CD14-positive monocyte (primary cell): ENCODE data around the gene ENO1. TPM values are rescaled to one million over a fixed set of nuclear protein-coding genes. Genes with fewer than 3 reads are reported as not detected.

ENCODE experiments used
- DNase-seq, 3 donors: peaks; one replicate each; pipeline ENCODE4 v3.0.0-alpha.2; 2011 to 2022
- H2AFZ ChIP-seq: 2 replicates; pipeline ENCODE4 v1.6.0; 2012; ENCODE audit warnings: mild to moderate bottlenecking, low read depth, low read length, inconsistent platforms; ENCODE audit not compliant: insufficient read depth, poor library complexity, severe bottlenecking
- H3K27ac ChIP-seq, 2 donors: 1 replicate in 1 of 2; 2 replicates in 1 of 2; pipeline ENCODE4 v1.5.1; 2012 to 2013; ENCODE audit warnings: low read length in 2 of 2, control low read depth in 1 of 2, inconsistent platforms in 1 of 2, low read depth in 1 of 2, mild to moderate bottlenecking in 1 of 2
- H3K27me3 ChIP-seq, 2 donors: one replicate each; pipeline versions ENCODE4 v1.6.0 to v1.6.1; 2011 to 2013; ENCODE audit warnings: low read length in 2 of 2; ENCODE audit not compliant: control insufficient read depth in 2 of 2, insufficient read depth in 2 of 2
- H3K36me3 ChIP-seq, 2 donors: replicated peaks in 1 of 2; 1 replicate in 1 of 2; 2 replicates in 1 of 2; pipeline versions ENCODE4 v1.5.1 to v1.6.1; 2012 to 2013; ENCODE audit warnings: low read length in 2 of 2, control low read depth in 1 of 2, inconsistent platforms in 1 of 2, mild to moderate bottlenecking in 1 of 2; ENCODE audit not compliant: insufficient read depth in 2 of 2, control insufficient read depth in 1 of 2
- H3K4me1 ChIP-seq, 2 donors: 1 replicate in 1 of 2; 2 replicates in 1 of 2; pipeline versions ENCODE4 v1.5.1 to v1.6.1; 2012 to 2013; ENCODE audit warnings: low read length in 2 of 2, control low read depth in 1 of 2, inconsistent platforms in 1 of 2, mild to moderate bottlenecking in 1 of 2, moderate library complexity in 1 of 2; ENCODE audit not compliant: insufficient read depth in 2 of 2, control insufficient read depth in 1 of 2
- H3K4me2 ChIP-seq: replicated peaks from 2 replicates; pipeline ENCODE3; 2012; ENCODE audit warnings: low read length, moderate library complexity, mild to moderate bottlenecking; ENCODE audit not compliant: poor library complexity, severe bottlenecking; ENCODE audit errors: extremely low read depth
- H3K4me3 ChIP-seq, 3 experiments: fragments of 200-600 bp in 1 of 3; sonication (generic) in 1 of 3; replicated peaks in 1 of 3; 1 replicate in 2 of 3; 2 replicates in 1 of 3; pipeline ENCODE4 v1.5.1; 2011 to 2013; ENCODE audit warnings: low read length in 3 of 3, mild to moderate bottlenecking in 3 of 3, control low read depth in 2 of 3, low read depth in 2 of 3, inconsistent platforms in 1 of 3, moderate library complexity in 1 of 3
- H3K79me2 ChIP-seq: 2 replicates; pipeline ENCODE4 v1.6.0; 2012; ENCODE audit warnings: mild to moderate bottlenecking, control low read depth, inconsistent platforms, low read length, moderate library complexity; ENCODE audit not compliant: insufficient read depth
- H3K9ac ChIP-seq: 2 replicates; pipeline ENCODE4 v1.6.0; 2017; ENCODE audit warnings: low read length, mild to moderate bottlenecking; ENCODE audit not compliant: insufficient read depth, poor library complexity, severe bottlenecking
- H3K9me3 ChIP-seq, 2 donors: replicated peaks in 1 of 2; 1 replicate in 1 of 2; 2 replicates in 1 of 2; pipeline versions ENCODE4 v1.5.1 to v1.6.1; 2012 to 2013; ENCODE audit warnings: low read length in 2 of 2, control low read depth in 1 of 2; ENCODE audit not compliant: control insufficient read depth in 1 of 2, insufficient read depth in 1 of 2
- H4K20me1 ChIP-seq: 2 replicates; pipeline ENCODE4 v1.6.0; 2012; ENCODE audit warnings: mild to moderate bottlenecking, low read length, control low read depth, moderate library complexity; ENCODE audit not compliant: insufficient read depth
- H3K27ac Mint-ChIP-seq, 7 donors: one replicate each; pipeline ENCODE4 v1.8.0; 2020; ENCODE audit warnings: mild to moderate bottlenecking in 7 of 7, mixed read lengths in 7 of 7, moderate library complexity in 6 of 7, inconsistent platforms in 2 of 7
- H3K27me3 Mint-ChIP-seq, 3 donors: one replicate each; pipeline ENCODE4 v1.8.0; 2021 to 2022; ENCODE audit warnings: low read depth in 3 of 3, mild to moderate bottlenecking in 3 of 3, mixed read lengths in 3 of 3, moderate library complexity in 3 of 3, inconsistent platforms in 1 of 3
- H3K36me3 Mint-ChIP-seq, 2 donors: one replicate each; pipeline ENCODE4 v1.8.0; 2020; ENCODE audit warnings: mixed read lengths in 2 of 2, inconsistent platforms in 1 of 2, mild to moderate bottlenecking in 1 of 2
- H3K4me1 Mint-ChIP-seq: one replicate; pipeline ENCODE4 v1.8.0; 2020; ENCODE audit warnings: mild to moderate bottlenecking, mixed read lengths
- H3K4me3 Mint-ChIP-seq, 2 donors: one replicate each; pipeline ENCODE4 v1.8.0; 2020; ENCODE audit warnings: mild to moderate bottlenecking in 2 of 2, mixed read lengths in 2 of 2, moderate library complexity in 1 of 2
- H3K9me3 Mint-ChIP-seq, 7 donors: one replicate each; pipeline ENCODE4 v1.8.0; 2020 to 2022; ENCODE audit warnings: mixed read lengths in 7 of 7, mild to moderate bottlenecking in 6 of 7, moderate library complexity in 6 of 7, inconsistent platforms in 2 of 7
- CTCF ChIP-seq: fragments of 200-600 bp; IDR thresholded peaks from one replicate; pipeline ENCODE4 v1.8.0; 2022; ENCODE audit warnings: antibody characterized with exemption, mild to moderate bottlenecking
- WGBS: methylation state at CpG from one replicate; pipeline ENCODE4 v1.1.5; 2013; ENCODE audit warnings: missing lambda C conversion rate; ENCODE audit not compliant: insufficient coverage; 5-methylcytosine and 5-hydroxymethylcytosine counted together
- intact Hi-C, 2 donors: fragments of 100-400 bp; cut with micrococcal nuclease; formaldehyde crosslinking; loops; one replicate each; pipeline versions ENCODE4 v1.15.0 to v1.15.1; 2023
- polyA plus RNA-seq, 3 donors: library from polyadenylated mRNA; depleted of rRNA in 1 of 3; unstranded in 2 of 3; stranded (reverse) in 1 of 3; fragments of 300-500 nt in 2 of 3; fragments of >200 nt in 1 of 3; fragmentation: Illumina TruSeq in 2 of 3; gene quantifications; 1 replicate in 2 of 3; 2 replicates in 1 of 3; pipeline ENCODE4 v1.2.3, GENCODE V29; 2012 to 2021

The ENO1 gene
- polyA plus RNA-seq, 3 donors = 525 to 1,573 (median 1,458) TPM

- Mint-ChIP-seq H3K27me3 (no peaks in the 10 kb centered on the region), H3K4me3 (no peak overlapping the region), H3K9me3 (no peaks in the 10 kb centered on the region), H3K4me1 (peaks cover 24% of the 10 kb centered on the region), H3K36me3 (peaks cover 90 to 95% of the 10 kb centered on the region in 2 donors), H3K27ac (peak overlapping the region in 5 of 7 donors; percentile 24 to 74 (median 55))
- Histone ChIP-seq H3K36me3 (peaks cover 96 to 100% of the 10 kb centered on the region in 2 donors), H2AFZ (no peak overlapping the region), H4K20me1 (peaks cover 100% of the 10 kb centered on the region), H3K4me2 (no peak overlapping the region), H3K27me3 (no peaks in the 10 kb centered on the region), H3K4me3 (no peak overlapping the region), H3K27ac (peak overlapping the region; percentile 2 to 49), H3K9me3 (no peaks in the 10 kb centered on the region), H3K4me1 (peaks cover 0 to 19% of the 10 kb centered on the region in 2 donors), H3K79me2 (peaks cover 78% of the 10 kb centered on the region), H3K9ac (no peak overlapping the region)
- intact Hi-C loops = no loop called here
- TF ChIP-seq CTCF = no peak
- no peak for DNase-seq
- WGBS = 82% methylated on average over 5 of the region's 6 CpGs
Measured at GRCh38 chr1:8864713-8865344, 13.7 kb downstream of the ENO1 start.

- no peak overlapping the region for H3K4me2 ChIP-seq
- peaks cover 5 to 24% of the 10 kb centered on the region in 2 donors for H3K4me1 ChIP-seq
- Mint-ChIP-seq H3K4me3 (no peak overlapping the region), H3K27ac (peak overlapping the region in 5 of 7 donors; percentile 37 to 82 (median 63)), H3K36me3 (peaks cover 85 to 91% of the 10 kb centered on the region in 2 donors), H3K9me3 (no peaks in the 10 kb centered on the region), H3K27me3 (no peaks in the 10 kb centered on the region), H3K4me1 (peaks cover 26% of the 10 kb centered on the region)
- WGBS = 95% methylated on average over 13 of the region's 13 CpGs
- peaks cover 72% of the 10 kb centered on the region for H3K79me2 ChIP-seq
- intact Hi-C loops = no loop called here
- H4K20me1 ChIP-seq = peaks cover 100% of the 10 kb centered on the region
- H3K27ac ChIP-seq = peak overlapping the region in 1 of 2 donors; percentile 49
- no peak for TF ChIP-seq CTCF
- DNase-seq = no peak
- H3K9me3 ChIP-seq = no peaks in the 10 kb centered on the region
- H2AFZ ChIP-seq = no peak overlapping the region
- H3K9ac ChIP-seq = no peak overlapping the region
- no peak overlapping the region for H3K4me3 ChIP-seq
- H3K27me3 ChIP-seq = no peaks in the 10 kb centered on the region
- H3K36me3 ChIP-seq = peaks cover 95 to 99% of the 10 kb centered on the region in 2 donors
Measured at GRCh38 chr1:8863794-8864233, 14.7 kb downstream of the ENO1 start.
